Measurements from ENCODE around the gene CAV2.

CAV2 gene

GRCh38 chr7:116517626-116518025 is 18.1 kb downstream of the CAV2 start:
- no peak for TF ChIP-seq CTCF (conservative IDR thresholded peaks at IDR 0.05)
- no peak overlapping the region for H3K27ac ChIP-seq

- H3K27ac ChIP-seq = no peak overlapping the region
- TF ChIP-seq CTCF (conservative IDR thresholded peaks at IDR 0.05) = no peak
Measured at GRCh38 chr7:116518961-116519360, 19.4 kb downstream of the CAV2 start.

- H3K27ac ChIP-seq = no peak overlapping the region
- no peak for TF ChIP-seq CTCF (conservative IDR thresholded peaks at IDR 0.05)
Measured at GRCh38 chr7:116521046-116521664, 21.6 kb downstream of the CAV2 start.

GRCh38 chr7:116522247-116522646 is 22.7 kb downstream of the CAV2 start:
- no peak for TF ChIP-seq CTCF (conservative IDR thresholded peaks at IDR 0.05)
- no peak overlapping the region for H3K27ac ChIP-seq

- no peak for TF ChIP-seq CTCF (conservative IDR thresholded peaks at IDR 0.05)
- H3K27ac ChIP-seq = no peak overlapping the region
Measured at GRCh38 chr7:116524221-116524608, 24.7 kb downstream of the CAV2 start.

GRCh38 chr7:116524609-116525297 is 25.2 kb downstream of the CAV2 start, which contains the start of gene CAV1:
Gene CAV1, plus strand, starts transcription at chr7:116525036. Its CDS starts 27 bp downstream, at chr7:116525063.
- H3K27ac ChIP-seq = peak within 1 kb of the TSS; percentile 26; the same call in 1 of the 2 replicates

More at GRCh38 chr7:116524609-116525297, 25.2 kb downstream of the CAV2 start, which contains the start of gene CAV1:
- TF ChIP-seq CTCF (conservative IDR thresholded peaks at IDR 0.05) = no peak

All from VCaP (cell line).